SU-DHL-6 (cell line): ENCODE results near the gene PTPRN2.

ENCODE experiments used
- CTCF ChIP-seq: fragments of 200-600 bp; sonication (generic); IDR thresholded peaks from one replicate; pipeline ENCODE4 v1.5.1; 2017; ENCODE audit warnings: antibody characterized with exemption, mild to moderate bottlenecking, low read length, moderate library complexity; ENCODE audit not compliant: insufficient read depth, poor library complexity, severe bottlenecking
- EZH2phosphoT487 ChIP-seq: fragments of 200-600 bp; sonication (generic), shearing (Covaris generic); conservative IDR thresholded peaks from 2 replicates; pipeline ENCODE4 v1.6.1; 2018; ENCODE audit warnings: mild to moderate bottlenecking, antibody characterized with exemption, low read length, moderate library complexity, mixed read lengths

- TF ChIP-seq CTCF (no peak), EZH2phosphoT487 (no peak)
These were observed 326.9 kb downstream of the PTPRN2 start for GRCh38 chr7:158260567-158261361.
